ENCODE measurements around the gene NOP9.
"Not testable (repeated sequence)": the region's sequence is repeated elsewhere in the genome, so short reads cannot be mapped to it uniquely, and the experiment has no call there.

NOP9 gene

DNA sequence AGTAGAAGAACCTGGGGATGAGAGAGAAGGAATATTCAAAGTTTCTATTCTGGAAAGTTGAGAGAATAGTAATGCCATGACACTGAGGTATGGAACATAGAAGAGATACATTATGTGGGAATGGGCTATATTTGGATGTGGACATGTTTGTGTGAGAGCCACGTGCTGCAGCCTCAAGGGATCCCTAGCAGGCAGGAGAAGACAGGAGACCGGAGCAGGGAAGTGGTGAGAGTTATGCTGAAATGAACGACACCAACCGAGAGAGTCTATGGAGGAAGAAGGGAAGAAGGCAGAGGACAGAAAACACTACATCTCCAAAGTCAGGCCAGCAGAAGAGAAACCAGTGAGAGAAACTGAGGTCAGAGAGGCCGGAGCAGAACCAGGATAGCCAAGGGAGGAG lies 50.1 kb downstream of the NOP9 start:
- no peak for DNase-seq (ENCODE audit: low spot score)

DNA sequence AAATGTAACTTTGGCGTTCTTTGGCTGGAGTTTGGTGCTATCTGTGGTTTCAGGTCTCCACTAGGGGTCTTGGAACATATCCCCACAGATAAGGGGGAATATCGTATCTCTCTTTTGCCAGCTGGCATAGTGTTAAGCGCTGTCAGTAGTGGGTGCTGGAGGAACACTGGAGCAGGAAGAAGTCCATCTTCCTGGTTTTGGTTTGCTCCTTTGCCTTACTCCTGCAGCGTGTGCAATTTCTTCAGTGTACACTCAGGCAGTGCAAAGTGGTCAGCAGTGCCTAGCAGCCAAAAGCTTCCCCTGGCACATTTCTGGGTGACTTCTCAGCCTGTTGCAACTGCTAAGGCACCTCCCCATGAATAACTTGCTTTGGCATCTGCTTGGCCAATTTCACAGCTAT lies 51.9 kb downstream of the NOP9 start:
- DNase-seq (ENCODE audit: low spot score): peak; percentile 37

DNA sequence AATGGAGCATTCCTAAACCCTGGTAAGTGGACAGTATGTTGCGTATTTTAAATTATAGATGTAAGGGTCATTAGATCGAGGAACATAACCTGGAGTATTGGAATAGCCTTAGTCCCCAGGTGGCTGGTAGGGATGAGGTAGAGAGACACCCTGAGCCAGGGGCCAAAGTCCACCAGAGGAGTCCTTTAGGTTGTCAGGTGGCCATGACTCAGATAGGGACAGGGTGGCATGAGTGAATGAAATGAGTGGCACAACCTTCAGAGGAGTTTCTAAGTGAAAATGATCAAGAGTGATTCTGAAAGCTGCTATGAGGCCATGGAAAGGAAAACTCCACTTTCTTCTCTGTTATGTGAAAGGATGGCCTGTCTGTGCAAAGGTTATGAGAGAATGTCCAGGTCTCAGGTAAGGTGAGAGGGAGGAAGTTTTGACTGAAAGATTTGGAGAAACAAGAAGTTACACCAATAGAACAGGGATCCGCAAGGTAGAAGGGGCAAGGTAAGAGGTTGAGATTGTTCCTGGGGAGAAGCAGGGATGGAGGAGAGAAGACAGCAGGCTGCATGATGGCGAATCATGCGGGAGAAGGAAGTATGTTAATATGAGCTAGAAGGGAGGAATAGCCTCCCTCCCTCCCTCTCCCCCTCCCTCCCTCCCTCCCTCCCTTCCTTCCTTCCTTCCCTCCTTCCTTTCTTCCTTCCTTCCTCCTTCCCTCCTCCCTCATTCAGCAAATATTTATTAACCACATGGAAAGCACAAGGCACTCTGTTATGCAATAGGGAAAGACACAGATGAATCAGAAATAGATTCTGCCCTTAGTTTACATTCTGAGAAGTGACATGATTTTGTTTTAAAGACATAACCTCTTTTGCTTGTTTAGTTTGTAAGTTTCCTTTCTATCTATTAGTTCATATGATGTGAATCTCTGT lies 54.2 kb downstream of the NOP9 start:
- peak; percentile 54 for DNase-seq (ENCODE audit: low spot score)

DNA sequence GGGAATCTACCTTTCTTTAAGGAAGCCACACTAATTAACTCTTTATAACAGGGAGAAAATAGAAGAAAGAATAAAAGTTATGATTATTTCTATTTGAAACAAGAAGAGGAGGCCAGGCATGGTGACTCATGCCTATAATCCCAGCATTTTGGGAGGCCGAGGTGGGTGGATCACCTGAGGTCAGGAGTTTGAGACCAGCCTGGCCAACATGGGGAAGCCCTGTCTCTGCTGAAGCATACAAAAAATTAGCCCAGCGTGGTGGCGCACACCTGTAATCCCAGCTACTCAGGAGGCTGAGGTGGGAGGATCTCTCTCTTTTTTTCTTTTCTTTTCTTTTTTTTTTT lies 54.8 kb downstream of the NOP9 start:
- DNase-seq (ENCODE audit: low spot score): not testable (repeated sequence)

DNA sequence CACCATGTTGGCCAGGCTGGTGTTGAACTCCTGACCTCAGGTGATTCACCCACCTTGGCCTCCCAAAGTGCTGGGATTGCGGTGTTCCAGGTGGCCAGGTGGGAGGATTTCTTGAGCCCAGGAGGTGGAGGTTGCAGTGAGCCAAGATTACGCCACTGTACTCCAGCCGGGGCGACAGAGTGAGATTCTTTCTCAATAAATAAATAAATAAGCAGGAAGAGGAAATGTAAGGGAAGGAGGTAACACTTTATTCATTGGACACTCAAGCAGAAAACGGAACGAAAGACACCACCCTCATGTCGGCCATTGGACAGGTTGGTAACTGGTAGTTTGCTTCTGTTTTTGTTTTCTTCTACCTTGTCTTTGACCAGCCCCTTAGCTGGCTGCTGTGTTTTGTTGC lies 55.4 kb downstream of the NOP9 start:
- DNase-seq (ENCODE audit: low spot score): no peak

DNA sequence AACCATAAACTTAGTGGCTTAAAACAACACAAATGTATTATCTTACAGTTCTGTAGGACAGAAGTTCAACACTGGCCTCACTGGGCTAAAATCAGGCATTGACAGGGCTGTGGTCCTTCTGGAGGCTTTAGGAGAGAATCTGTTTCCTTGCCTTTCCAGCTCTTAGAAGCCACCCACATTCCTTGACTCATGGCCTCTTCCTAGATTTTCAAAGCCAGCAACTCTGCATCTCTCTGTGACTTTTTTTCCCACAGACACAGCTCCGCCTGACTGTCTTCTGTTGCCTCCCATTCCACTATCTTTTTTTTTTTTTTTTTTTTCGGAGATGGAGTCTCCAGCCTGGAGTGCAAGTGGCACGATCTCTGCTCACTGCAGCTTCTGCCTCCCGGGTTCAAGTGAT lies 56.6 kb downstream of the NOP9 start:
- DNase-seq (ENCODE audit: low spot score): no peak

Data from GM03348 (cell line).